Lower leg skin (tissue), 3 donors: ENCODE data around the gene MYO1E.

Experiments used
- CTCF ChIP-seq, 3 donors: fragments of 450-650 bp; IDR thresholded peaks; one replicate each; pipeline ENCODE4 v1.5.1; 2016; ENCODE audit warnings: antibody characterized with exemption in 3 of 3, mild to moderate bottlenecking in 3 of 3, moderate library complexity in 2 of 3
- POLR2A ChIP-seq, 2 donors: fragments of 450-650 bp; IDR thresholded peaks; one replicate each; pipeline ENCODE4 v1.6.1; 2016 to 2017; ENCODE audit warnings: antibody characterized with exemption in 2 of 2, mild to moderate bottlenecking in 1 of 2, moderate library complexity in 1 of 2

GRCh38 chr15:59190291-59190690 lies 182.4 kb downstream of the MYO1E start:
- TF ChIP-seq CTCF (IDR thresholded peaks at IDR 0.05) (no peak), POLR2A (IDR thresholded peaks at IDR 0.05) (no peak)
